ENCODE results near the gene UTP4. TPM values are rescaled to one million over a fixed set of nuclear protein-coding genes. Genes with fewer than 3 reads are reported as not detected.

Gene UTP4
- total RNA-seq, 1 donor from 2014 or later = 19.1 TPM

Small RNAs within 50 kb of the gene (small RNA-seq; reads per million reads assigned to genes)
- gene RF00019 (ENCODE audit: low replicate concordance) (not detected), gene RNU6-22P (ENCODE audit: low replicate concordance) (not detected)

Other genes with a start within 250 kb of the UTP4 start
- 9.9 TPM for gene HAS3, start 27.0 kb upstream of the UTP4 start, total RNA-seq
- 44.8 TPM for gene CHTF8, start 61 bp upstream of the UTP4 start, total RNA-seq
- gene SNTB2, start 54.5 kb downstream of the UTP4 start, total RNA-seq = 33.8 TPM
- 17.9 TPM for gene VPS4A, start 178.7 kb downstream of the UTP4 start, total RNA-seq
- gene PDF, start 197.9 kb downstream of the UTP4 start, total RNA-seq = 8.9 TPM
- gene COG8, start 206.9 kb downstream of the UTP4 start, total RNA-seq = 20.0 TPM
- 16.7 TPM for gene NIP7, start 207.1 kb downstream of the UTP4 start, total RNA-seq
- not detected for gene TMED6, start 219.1 kb downstream of the UTP4 start, total RNA-seq

Measured in skin of body (tissue), 2 donors.